ENCODE measurements around the gene DGKG.

DGKG gene

GRCh38 chr3:186359078-186359477, 3.0 kb downstream of the DGKG start:
- intact Hi-C loops (cut with DNase I; ENCODE audit: low total_unique reads) = loop anchor here (10.0 kb wide), 1 partner anchor 146 kb away; no protein-coding TSS in a partner anchor
- TF ChIP-seq CTCF (IDR thresholded peaks at IDR 0.05) = no peak
- H3K4me1 ChIP-seq = peaks cover 0 to 41% (median 23%) of the 10 kb centered on the region in 4 donors
- no peaks in the 10 kb centered on the region for H3K9me3 ChIP-seq
- no peaks in the 10 kb centered on the region for H3K27me3 ChIP-seq
- H3K36me3 ChIP-seq = no peaks in the 10 kb centered on the region
- H3K27ac ChIP-seq = no peak overlapping the region
- H3K4me3 ChIP-seq = no peak overlapping the region
- no peak for DNase-seq

- H3K36me3 ChIP-seq = no peaks in the 10 kb centered on the region
- no peak for DNase-seq
- no peak for TF ChIP-seq CTCF (IDR thresholded peaks at IDR 0.05)
- peaks cover 0 to 27% (median 15%) of the 10 kb centered on the region in 4 donors for H3K4me1 ChIP-seq
- no peak overlapping the region for H3K27ac ChIP-seq
- no peaks in the 10 kb centered on the region for H3K27me3 ChIP-seq
- no peak overlapping the region for H3K4me3 ChIP-seq
- intact Hi-C loops (cut with DNase I; ENCODE audit: low total_unique reads) = loop anchor here (10.0 kb wide), 1 partner anchor 149 kb away; no protein-coding TSS in a partner anchor
- no peaks in the 10 kb centered on the region for H3K9me3 ChIP-seq
Observed at GRCh38 chr3:186356152-186356551, 5.9 kb downstream of the DGKG start.

- intact Hi-C loops (cut with DNase I; ENCODE audit: low total_unique reads) = loop anchor here (10.0 kb wide), 1 partner anchor 151 kb away; no protein-coding TSS in a partner anchor
- Histone ChIP-seq H3K4me1 (peaks cover 0 to 18% (median 5%) of the 10 kb centered on the region in 4 donors), H3K27ac (peak overlapping the region in 1 of 2 donors; percentile 19)
Observed at GRCh38 chr3:186354100-186354499, 7.9 kb downstream of the DGKG start.

GRCh38 chr3:186352369-186352768, 9.7 kb downstream of the DGKG start:
- H3K4me3 ChIP-seq = no peak overlapping the region
- no peaks in the 10 kb centered on the region for H3K36me3 ChIP-seq
- no peak overlapping the region for H3K27ac ChIP-seq
- no peaks in the 10 kb centered on the region for H3K9me3 ChIP-seq
- no peak for DNase-seq
- H3K27me3 ChIP-seq = no peaks in the 10 kb centered on the region
- H3K4me1 ChIP-seq = peaks cover 0 to 12% (median 3%) of the 10 kb centered on the region in 4 donors
- intact Hi-C loops (cut with DNase I; ENCODE audit: low total_unique reads) = loop anchor here (10.0 kb wide), 1 partner anchor 152 kb away; no protein-coding TSS in a partner anchor
- no peak for TF ChIP-seq CTCF (IDR thresholded peaks at IDR 0.05)

More at GRCh38 chr3:186354100-186354499, 7.9 kb downstream of the DGKG start:
- Histone ChIP-seq H3K4me3 (no peak overlapping the region), H3K27me3 (no peaks in the 10 kb centered on the region), H3K9me3 (no peaks in the 10 kb centered on the region), H3K36me3 (no peaks in the 10 kb centered on the region)
- TF ChIP-seq CTCF (IDR thresholded peaks at IDR 0.05) = no peak
- DNase-seq = no peak

- no peaks in the 10 kb centered on the region for H3K36me3 ChIP-seq
- no peaks in the 10 kb centered on the region for H3K27me3 ChIP-seq
- H3K4me1 ChIP-seq = peaks cover 0 to 12% (median 0%) of the 10 kb centered on the region in 4 donors
- no peak for DNase-seq
- no peak overlapping the region for H3K4me3 ChIP-seq
- intact Hi-C loops (cut with DNase I; ENCODE audit: low total_unique reads) = no loop called here
- TF ChIP-seq CTCF (IDR thresholded peaks at IDR 0.05) = no peak
- no peaks in the 10 kb centered on the region for H3K9me3 ChIP-seq
- no peak overlapping the region for H3K27ac ChIP-seq
Observed at GRCh38 chr3:186342197-186342596, 19.8 kb downstream of the DGKG start.

GRCh38 chr3:186340204-186340603, 21.8 kb downstream of the DGKG start:
- Histone ChIP-seq H3K4me1 (peaks cover 0 to 12% (median 0%) of the 10 kb centered on the region in 4 donors), H3K27ac (no peak overlapping the region), H3K36me3 (no peaks in the 10 kb centered on the region), H3K27me3 (no peaks in the 10 kb centered on the region), H3K9me3 (no peaks in the 10 kb centered on the region), H3K4me3 (no peak overlapping the region)
- no peak for TF ChIP-seq CTCF (IDR thresholded peaks at IDR 0.05)
- intact Hi-C loops (cut with DNase I; ENCODE audit: low total_unique reads) = no loop called here
- DNase-seq = no peak

Data from tibial artery (tissue), 4 donors.